Glomerular visceral epithelial cell (primary cell): ENCODE measurements around the gene PALD1.

Source experiments
- DNase-seq: peaks from one replicate; pipeline ENCODE4 v3.0.0-alpha.2; 2016; ENCODE audit errors: extremely low spot score

The PALD1 gene

DNA sequence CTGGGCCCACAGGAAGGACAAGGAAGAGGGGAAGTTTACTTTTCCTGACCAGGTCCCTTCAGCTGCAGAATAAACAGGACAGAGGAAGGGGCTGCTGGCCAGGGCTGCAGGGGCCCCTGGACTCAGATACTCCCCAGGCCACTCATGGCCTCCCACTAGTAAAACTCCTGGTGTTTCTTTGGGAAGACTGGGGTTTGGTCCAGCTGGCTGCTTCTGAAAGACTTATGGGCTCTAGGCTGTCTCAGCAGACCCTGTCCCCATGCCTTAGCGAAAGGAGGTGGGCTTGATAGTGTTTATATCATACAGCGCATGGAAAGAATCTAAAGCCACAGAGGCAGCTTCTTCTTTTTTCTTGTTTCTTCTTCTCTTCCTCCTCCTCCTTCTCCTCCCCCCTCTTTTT lies 56.4 kb downstream of the PALD1 start:
- DNase-seq, result no peak

DNA sequence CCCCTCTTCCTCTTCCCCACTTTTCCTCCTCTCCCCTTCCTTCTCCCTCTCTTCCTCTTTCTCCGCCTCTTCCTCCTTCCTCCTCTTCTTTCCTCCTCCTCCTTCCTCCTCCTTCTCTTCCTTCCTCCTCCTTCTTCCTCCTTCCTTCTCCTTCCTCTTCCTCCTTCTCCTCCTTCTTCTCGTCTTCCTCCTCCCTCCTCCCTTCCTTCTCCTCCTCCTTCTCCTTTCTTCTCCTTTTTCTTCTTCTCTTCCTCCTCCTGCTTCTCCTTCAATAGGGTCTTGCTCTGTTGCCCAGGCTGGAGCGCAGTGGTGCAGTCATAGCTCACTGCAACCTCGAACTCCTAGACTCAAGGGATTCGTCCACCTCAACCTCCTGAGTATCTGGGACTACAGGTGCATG lies 56.9 kb downstream of the PALD1 start:
- DNase-seq, result no peak

DNA sequence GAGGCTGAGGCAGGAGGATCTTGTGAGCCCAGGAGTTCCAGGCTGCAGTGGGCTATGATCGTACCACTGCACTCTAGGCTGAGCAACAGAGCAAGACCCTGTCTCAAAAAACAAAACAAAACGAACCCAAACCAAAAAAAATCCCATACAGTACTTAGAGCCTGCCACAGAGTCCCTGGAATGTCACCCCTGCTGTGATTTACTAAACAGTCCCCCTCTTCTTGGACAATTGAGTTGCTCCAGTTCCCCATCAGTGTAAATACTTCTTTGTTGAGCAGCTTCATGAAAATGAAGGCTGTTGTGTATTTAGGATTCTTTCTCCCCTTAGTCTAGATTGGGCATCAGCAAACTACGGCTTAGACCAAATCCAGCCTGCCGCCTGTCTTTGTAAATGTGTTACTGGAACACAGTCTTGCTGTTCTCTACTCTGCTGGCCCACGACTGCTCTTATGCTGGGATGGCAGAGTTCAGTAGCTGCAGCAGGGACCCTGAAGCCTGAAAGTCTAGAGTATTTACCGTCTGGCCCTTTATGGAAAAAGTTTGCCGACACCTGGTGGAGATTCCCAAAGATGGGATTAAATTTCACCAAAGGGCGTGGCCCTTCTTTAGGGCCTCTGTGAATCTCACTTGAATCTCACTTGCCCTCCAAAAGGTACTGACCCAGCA lies 57.8 kb downstream of the PALD1 start:
- DNase-seq, result no peak

DNA sequence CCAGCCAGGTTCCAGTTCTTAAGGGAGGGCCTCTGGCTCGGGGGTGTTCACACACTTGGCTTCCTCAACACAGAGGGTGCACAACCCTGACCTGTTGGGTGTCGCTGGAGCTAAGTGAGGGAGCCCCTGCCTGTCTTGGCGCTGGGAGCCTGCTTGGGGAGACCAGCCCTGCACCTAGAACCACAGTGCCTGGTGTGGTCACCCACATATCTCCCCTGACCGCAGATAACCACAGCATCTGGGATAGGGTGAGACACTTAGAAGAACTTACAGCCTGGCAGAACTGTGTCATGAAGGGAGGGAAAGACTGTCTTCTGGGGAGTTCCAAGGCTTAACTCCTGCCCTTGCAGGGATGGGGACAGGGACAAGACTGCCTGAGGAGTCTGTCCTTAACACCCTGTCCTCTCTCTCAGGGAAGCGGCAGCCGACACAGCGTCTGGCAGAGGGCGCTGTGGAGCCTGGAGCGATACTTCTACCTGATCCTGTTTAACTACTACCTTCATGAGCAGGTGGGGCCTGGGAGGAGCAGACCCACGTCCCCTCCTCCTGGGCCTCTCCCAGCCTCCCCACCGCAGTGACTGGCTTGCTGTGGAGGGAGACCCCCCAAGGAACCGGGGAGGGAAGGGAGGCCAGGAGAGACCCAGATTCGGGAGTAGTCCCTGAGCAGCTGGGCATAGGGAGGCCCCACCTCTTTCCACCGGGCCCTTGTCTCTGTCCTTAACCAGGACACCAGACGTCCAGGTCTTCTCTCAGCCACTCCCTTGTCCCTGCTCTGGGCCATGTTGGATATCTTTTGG lies 59.0 kb downstream of the PALD1 start:
- DNase-seq, result no peak

DNA sequence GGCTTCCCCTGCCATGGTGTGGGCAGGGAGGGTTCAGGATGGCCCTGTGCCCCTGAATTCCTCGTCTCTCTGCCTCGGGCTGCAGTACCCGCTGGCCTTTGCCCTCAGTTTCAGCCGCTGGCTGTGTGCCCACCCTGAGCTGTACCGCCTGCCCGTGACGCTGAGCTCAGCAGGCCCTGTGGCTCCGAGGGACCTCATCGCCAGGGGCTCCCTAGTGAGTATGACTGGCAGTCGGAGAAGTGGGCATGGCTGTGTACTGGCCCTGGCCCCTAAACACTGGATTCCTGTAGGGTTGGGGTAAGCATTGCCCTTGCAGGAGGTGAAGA lies 59.6 kb downstream of the PALD1 start:
- DNase-seq, result no peak

DNA sequence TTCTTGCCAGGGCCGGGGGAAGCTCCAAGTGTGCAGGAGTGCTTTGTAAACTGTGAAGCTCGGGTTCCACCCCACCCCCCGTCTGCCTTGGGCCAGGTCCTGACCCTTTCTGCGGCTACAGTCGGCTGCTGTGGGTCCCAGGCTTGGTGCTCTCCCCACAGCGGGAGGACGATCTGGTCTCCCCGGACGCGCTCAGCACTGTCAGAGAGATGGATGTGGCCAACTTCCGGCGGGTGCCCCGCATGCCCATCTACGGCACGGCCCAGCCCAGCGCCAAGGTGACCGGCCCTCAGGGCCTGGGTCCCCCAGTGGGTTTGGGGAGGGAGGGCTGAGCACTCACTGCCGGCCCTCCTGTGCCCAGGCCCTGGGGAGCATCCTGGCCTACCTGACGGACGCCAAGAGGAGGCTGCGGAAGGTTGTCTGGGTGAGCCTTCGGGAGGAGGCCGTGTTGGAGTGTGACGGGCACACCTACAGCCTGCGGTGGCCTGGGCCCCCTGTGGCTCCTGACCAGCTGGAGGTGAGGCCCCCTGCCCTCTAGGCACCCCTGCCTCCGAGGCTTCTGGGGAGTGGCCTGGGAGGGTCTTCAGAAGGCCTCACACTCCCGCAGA lies 60.3 kb downstream of the PALD1 start:
- DNase-seq, result no peak

DNA sequence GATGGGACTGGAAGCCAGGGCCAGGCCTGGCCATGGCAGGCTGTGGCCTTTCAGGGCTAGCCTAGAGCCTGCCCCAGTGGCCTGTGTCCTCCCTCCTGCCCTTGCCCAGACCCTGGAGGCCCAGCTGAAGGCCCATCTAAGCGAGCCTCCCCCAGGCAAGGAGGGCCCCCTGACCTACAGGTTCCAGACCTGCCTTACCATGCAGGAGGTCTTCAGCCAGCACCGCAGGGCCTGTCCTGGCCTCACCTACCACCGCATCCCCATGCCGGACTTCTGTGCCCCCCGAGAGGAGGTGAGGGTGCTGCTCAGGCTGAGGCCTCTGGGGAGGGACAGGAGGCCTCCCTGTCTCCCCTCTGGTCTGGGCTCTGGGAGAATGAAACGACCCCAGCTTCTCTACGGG lies 60.9 kb downstream of the PALD1 start:
- DNase-seq, result no peak

DNA sequence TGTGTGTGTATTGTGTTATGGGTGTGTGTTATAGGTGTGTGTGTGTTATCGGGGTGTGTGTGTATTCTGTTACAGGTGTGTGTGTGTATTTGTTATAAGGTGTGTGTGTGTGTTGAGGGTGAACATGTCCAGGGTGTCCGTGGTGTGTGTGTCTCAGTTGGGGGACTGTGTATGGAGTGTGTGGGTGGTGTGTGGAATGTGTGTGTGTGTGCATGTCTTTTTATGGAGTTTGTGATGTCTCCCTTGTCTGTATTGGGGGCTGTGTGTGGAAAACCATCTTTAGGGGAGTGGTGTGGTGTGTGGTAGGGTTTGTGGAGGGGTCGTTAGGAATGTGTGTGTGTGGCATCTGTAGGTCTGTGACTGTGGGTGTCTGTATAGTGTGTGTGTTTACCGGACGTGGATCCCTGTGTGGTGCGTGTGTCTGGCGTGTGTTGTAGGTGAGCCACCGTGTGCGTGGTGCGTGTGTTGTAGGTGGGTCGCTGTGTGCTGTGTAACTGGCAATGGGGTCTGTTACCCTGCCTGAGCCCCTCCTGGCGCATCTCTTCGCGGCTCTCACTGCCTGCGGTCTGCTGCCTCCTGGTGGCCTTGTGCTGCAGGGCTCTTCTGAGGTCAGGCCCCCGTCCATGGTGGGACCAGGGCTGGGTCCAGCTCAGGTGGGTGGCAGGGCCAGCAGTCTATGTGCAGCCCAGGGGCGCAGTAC lies 61.7 kb downstream of the PALD1 start:
- DNase-seq, result no peak

DNA sequence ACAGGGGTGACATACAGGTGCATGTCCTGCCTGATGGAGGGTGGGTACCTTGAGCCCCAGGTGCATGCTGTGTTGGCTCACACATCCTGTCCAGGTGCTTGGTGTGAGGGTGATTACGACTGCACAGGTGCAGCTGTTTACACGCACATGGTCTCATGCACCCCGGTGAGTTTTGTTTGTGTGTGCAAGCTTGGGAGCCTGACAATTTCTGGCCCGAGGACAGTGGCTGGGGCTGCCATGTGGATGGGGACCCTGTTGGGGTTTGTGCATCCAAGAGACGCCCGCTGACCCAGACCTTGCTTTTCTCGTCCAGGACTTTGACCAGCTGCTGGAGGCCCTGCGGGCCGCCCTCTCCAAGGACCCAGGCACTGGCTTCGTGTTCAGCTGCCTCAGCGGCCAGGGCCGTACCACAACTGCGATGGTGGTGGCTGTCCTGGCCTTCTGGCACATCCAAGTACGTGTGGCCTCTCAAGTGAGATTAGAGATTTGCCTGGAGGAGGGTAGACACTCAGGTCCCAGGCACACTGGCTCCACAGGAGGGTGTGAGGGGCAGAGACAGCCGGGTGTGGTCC lies 62.3 kb downstream of the PALD1 start:
- DNase-seq, result no peak

DNA sequence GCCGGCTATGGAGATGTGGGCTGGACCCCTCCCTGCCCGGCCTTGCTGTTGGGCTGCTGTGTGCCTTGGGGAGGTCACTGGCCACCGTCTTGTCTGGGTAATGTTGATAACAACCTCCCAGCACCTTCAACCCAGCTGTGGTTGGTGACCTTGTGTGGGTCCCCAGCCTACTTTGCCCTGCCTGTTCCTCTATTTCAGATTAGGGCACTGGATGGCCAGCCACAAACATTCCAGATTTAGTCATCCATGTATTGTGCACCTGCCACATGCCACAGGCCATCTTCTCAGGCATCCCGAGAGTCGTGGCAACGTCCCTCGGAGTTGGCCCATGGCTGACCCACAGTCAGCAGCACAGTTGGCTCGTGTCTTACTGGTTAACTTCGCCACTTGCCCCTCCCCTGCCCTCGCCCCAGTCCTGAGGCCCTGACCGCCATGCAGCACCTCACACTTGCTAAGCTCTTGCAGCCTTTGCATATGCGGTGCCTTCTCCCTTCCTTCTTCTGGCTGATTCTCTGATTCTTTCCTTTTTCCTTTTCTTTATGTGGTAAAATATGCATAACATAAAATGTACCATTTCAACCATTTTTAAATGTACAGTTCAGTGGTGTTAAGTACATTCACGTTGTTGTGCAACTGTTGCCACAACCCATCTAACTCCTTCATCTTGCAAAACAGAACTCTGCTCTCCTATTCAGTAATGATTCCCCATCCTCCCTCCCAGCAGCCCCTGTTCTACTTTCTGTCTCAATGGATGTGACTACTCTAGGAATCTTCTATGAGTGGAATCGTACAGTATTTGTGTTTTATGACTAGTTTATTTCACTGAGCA lies 63.4 kb downstream of the PALD1 start:
- DNase-seq, result no peak

DNA sequence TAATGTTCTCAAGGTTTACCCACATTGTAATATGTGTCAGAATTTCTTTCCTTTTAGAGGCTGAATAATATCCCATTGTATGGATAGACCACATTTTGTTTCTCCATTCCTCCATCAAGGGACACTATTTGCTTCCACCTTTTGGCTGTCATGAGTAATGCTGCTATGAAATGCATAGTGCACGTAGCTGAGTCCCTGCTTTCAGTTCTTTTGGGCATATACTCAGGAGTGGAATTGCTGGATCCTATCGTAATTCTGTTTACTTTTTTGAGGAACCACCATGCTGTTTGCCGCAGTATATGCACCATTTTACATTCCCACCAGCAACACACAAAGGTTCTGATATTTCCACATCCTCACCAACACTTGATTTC lies 64.0 kb downstream of the PALD1 start:
- DNase-seq, result no peak

DNA sequence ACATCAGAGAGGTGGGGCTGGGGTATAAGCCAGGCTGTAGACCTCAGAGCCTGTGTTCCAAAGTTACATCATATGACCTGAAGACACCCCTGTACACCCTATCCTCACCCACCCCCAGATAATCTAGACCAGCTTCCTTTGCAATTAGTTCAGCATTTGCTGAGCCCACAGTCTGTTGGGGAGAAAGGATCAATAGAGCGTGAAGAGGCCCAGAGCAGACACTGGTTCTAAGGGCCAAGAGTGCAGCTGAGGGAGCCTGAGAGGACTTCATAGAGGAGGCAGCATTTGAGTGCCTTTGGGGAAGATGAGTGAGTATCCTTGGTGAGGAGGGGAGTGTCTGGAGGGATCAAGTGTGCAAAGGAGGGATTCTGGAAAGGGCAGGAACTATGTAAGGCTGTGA lies 65.3 kb downstream of the PALD1 start:
- no peak for DNase-seq

DNA sequence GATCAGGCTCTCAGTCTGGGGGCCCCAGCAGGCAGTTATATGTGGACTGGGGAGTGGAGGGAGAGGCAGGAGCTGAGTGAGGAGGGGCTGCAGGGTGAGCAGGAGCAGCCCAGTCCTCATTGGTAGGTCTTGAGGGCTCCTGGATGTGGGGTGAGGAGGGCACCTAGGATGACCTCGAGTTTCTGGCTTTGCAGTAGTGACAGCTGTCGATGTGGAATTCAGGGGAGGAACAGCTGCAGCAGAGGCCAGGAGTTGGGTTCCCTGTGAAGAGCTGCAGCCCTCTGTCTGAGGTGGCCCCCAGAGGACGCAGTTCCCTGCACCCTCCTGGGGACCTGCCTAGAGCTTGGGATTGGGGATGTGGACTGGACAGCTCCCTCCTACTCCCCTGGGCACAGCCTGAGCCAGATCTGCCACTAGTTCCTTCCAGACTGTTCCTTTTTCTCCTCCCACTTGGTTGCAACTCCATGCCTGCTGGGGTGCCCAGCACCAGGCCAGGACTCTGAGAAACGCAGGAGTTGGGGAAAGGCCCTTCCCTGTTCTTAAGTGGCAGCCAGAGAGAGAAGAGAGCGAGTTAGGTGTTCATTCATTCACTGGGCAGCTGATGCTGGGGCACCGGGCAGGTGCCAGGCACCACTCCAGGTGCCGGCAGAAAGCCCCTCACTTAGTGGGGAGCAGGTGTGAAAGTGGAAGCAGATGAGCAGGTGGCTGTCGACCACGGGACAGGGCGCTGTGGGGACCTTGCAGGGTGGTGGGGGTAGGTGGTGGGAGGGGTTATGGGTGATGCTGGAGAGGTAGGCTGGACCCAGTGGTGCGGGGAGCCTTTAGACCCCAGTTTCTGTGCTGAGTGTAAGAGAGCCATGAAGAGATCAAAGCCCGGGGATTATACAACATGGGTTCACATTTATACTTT lies 66.1 kb downstream of the PALD1 start:
- no peak for DNase-seq

DNA sequence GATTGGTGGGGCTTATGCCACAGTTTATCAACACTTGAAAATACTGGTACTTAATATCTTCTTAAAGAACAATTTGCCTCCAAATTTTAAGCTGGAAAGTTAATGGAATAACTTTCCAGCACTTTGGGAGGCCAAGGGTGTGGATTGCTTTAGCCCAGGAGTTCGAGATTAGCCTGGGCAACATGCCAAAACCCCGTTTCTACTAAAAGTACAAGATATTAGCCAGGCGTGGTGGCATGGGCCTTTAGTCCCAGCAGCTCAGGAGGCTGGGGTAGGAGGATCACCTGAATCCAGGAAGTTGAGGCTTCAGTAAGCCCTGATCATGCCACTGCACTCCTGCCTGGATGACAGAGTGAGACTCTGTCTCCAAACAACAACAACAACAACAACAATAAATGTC lies 68.0 kb downstream of the PALD1 start:
- DNase-seq, result no peak

DNA sequence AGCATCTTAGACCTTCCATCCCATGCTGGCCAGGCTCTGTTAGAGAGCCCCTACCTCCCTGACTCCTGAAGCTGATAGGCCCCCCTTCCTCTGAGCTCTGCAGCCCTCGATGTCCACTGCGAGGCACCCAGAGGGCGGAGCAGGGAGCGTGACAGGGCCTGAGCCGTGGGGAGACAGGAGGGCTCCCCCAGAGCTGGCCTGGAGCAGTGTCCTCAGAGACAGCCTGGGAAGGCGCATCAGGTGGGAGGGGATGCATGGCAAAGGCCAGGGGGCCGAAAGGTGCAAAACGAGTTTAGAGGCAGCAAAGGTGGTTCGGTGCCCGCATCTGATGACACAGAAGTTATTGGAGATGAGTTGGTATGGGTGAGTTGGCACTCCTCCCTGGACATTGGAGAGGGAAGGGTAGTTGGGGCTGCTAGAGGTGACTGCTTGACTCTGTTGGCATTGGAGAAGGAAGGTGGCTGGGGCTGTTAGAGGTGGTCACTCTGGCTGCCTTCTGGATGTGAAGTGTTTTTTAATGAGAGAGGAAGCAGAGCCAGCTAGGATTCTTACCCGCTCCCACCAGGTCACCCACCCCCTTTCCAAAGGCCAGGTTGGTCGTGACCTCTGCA lies 70.9 kb downstream of the PALD1 start:
- DNase-seq, result no peak

DNA sequence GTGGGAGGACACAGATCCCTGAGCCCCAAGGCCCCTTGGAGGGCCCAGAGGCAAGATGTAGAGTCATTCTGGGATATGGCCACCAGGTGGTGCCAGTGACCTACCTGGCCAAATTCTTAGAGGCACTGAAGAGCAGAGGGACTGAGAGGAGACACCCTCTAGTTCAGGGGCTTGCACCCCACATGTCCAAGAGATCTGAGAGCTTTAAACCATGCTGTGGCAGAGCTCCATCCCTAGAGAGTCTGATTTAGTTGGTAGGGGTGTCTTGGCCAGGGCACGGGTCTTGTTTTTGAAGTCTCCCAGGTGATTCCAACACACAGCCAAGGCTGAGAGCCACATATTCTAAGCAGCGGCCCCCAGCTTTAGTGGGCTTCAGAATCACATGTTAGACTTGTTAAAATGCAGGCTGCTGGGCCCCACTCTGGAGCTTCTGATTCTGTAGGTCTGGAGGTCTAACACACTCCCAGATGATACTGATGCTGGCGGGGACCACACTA lies 71.4 kb downstream of the PALD1 start:
- DNase-seq, result peak; percentile 70

DNA sequence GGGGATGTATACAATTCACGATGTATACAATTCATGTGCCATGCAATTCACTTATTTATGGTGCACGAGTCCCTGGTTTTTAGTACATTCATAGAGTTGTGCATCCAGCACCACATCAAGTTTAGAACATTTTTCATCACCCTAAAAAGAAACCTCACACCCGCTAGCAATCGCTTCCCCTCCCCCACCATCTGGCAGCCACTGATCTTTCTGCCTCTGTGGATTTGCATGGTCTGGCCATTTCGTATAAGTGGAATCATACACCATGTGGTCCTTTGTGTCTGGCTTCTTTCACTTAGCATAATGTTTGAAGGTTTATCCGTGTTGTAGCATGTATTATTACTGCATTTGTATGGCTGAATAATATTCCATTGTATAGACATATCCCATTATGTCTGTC lies 71.9 kb downstream of the PALD1 start:
- no peak for DNase-seq

DNA sequence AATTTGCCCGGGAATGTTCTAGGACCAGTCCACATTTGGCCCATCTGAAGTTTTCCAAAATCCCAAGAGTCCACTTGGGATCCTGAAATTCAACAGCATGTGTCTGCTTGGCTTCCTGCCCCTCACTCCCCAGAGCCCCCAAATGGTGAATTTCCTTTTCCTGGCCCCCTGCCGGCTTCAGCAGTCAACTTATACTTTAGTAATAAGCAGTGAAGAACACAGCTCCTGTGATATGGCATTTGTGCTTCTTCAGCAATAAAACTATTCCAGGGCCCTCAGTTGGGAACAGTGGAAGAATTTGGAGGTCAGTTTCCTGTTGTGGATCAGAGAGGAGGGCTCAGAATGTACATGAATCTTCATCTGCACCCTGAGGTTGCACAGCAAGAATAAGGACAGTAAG lies 72.9 kb downstream of the PALD1 start:
- no peak for DNase-seq

DNA sequence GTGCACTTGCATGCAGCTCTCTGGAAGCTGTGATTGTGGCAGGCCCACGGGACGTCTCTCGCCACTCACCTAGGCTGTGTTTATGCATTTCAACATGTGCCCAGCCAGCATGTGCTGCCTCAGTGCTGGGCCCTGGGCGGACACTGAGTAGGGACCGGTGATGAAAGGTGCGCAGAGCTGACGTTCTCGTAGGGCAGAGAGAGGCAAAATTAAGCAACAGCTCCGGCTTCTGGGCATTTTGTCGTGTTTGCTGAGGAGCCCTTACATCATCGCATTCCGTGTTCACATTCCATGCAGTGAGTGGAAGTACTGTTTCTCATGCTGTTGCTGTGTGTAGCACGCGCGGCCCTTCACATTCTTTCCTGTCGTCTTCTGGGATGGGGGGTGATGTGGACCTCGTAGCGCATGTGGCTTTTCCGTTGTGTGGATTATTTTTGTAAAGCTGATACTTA lies 73.4 kb downstream of the PALD1 start:
- peak; percentile 78 for DNase-seq

DNA sequence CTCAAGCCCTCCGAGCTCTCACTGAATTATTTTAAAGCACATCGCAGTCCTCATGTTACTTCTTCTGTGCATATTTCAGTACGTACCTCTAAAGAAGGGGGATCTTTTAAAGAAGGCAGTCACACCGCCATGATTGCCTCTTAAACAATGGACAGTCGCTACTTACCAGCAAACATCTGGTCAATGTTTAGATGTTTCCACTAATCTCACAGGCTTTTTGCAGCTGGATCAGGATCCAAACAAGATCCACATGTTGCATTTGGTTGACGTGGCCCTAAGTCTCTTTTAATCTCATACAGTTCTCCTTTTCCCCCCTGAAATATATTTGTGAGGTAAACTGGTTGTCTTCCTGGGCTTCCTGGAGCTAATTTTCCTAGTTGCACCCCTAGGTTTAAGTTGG lies 74.0 kb downstream of the PALD1 start:
- no peak for DNase-seq
